ENCODE measurements around the gene MRTFB.

GRCh38 chr16:14202095-14202494, 131.0 kb downstream of the MRTFB start:
- TF ChIP-seq CTCF (IDR thresholded peaks at IDR 0.05) (no peak), EP300 (IDR thresholded peaks at IDR 0.05; ENCODE audit: low read depth) (no peak)
